Dermis blood vessel endothelial cell (primary cell): ENCODE measurements around the gene MAB21L1. TPM values are rescaled to one million over a fixed set of nuclear protein-coding genes. Genes with fewer than 3 reads are reported as not detected.
A peak's percentile ranks its signal among the peaks of the same experiment; 100 is the strongest.

Source experiments
- DNase-seq: peaks from one replicate; pipeline ENCODE4 v3.0.0; 2010
- total RNA-seq: library from RNA; depleted of rRNA; stranded (reverse); fragments of >200 nt; gene quantifications from 2 replicates; pipeline ENCODE4 v1.2.3, GENCODE V29; 2014

MAB21L1 gene
- 0.17 TPM in 1 of 2 replicates, not detected in the other for total RNA-seq

- DNase-seq: peak; percentile 14
These were observed at the start of gene MAB21L1 for GRCh38 chr13:35475960-35476943. Gene MAB21L1 (minus strand): TSS chr13:35476689. CDS start chr13:35476138, 551 bp downstream.

DNA sequence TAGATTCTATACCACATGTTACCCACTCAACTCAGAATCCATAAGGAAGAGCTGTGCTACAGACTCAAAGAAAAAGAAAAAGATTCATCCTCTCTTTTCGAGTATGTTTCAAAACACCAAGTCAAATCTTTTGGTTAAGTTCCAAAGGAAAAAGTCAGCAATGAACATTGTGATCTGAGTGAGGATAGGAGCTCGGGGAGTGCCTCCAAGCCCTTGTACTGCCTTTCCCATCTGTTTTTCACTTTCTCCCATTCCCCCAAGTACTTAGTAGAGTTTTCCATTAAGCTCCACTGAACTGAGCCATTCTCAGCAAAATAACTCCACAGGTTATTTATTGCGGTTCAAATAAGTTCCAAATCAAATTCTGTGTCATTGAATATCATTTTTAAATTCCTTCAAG, 47.7 kb upstream of the MAB21L1 start:
- no peak for DNase-seq

DNA sequence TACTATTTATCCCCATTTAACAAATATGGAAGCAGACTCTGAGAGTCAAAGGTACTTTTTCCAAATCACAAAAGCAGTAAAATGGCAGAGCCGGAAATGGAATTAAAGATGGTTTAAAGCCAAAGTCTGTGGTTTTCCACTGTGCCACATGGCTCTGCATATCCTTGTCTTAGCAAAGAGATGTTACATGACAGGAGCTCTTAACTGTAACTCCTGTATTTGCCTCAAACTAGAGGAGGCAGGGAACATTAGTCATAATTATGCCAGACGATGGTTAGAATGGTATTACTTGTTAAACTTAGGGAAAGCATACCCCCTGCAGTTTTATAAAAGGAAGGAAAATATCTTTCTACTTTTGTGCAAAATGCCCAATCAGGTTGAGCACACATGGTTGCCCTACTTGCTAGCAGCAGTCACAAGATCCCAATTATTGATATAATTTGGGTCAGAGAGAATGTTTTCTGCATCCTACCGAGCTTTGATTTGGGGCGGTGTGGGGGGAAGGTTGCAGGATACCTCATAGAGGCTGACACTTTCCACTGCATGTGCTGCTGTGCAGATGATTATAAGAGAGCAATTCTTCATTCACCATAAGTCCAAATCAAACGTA, 42.0 kb upstream of the MAB21L1 start:
- DNase-seq: no peak

- DNase-seq: no peak
These were observed 38.5 kb upstream of the MAB21L1 start for GRCh38 chr13:35514801-35515502.

GRCh38 chr13:35514061-35514477, 37.6 kb upstream of the MAB21L1 start:
- DNase-seq: no peak

- DNase-seq: no peak
These were observed 35.9 kb upstream of the MAB21L1 start for GRCh38 chr13:35512271-35512920.

DNA sequence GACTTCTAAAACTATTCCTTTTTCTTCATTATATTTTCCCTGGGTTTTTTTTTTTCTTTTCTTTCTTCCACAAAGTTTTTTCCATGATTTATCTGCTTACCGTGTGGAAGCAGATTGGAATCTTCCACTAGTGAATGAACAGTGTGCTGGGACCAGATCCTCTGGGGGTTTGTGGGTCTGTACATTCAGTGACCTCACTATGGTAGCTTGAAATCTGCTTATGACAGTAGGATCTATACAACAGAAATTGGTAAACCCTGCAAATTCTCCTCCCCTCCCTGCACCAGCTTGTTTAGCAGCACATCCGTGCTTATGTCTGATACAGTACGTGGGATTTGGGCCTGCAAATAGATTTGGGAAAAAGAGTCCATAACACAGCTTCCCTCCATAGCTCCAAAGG, 26.0 kb upstream of the MAB21L1 start:
- DNase-seq: no peak

DNA sequence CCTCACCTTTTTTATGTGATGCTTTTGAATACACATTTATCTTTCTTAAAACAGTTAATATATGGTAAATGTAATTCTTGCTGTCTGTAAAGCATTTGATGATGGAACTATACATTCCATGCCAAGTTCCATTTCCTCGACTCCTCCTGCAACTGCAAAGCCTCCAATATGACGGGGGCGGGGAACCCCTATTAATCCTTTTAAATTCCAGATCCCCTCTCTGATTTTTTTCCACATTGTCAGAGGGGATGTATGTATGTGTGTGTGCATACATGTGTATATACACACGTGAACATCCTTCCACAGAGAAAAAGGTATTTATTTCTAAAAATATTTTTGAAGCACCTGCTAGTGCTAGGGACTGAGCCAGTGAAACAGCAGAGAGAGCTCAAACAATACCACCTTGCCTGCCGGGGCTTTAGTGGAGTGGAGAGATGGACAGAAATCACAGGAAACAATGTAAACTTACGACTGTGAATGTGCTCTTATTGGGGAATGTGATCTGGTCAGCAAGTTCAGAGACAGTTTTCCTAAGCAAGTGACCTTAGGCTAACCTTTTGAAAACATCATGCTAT, 25.3 kb upstream of the MAB21L1 start:
- no peak for DNase-seq

GRCh38 chr13:35500144-35500543, 23.7 kb upstream of the MAB21L1 start:
- DNase-seq: no peak

GRCh38 chr13:35499676-35500075, 23.2 kb upstream of the MAB21L1 start:
- DNase-seq: no peak

GRCh38 chr13:35499196-35499662, 22.7 kb upstream of the MAB21L1 start:
- no peak for DNase-seq

DNA sequence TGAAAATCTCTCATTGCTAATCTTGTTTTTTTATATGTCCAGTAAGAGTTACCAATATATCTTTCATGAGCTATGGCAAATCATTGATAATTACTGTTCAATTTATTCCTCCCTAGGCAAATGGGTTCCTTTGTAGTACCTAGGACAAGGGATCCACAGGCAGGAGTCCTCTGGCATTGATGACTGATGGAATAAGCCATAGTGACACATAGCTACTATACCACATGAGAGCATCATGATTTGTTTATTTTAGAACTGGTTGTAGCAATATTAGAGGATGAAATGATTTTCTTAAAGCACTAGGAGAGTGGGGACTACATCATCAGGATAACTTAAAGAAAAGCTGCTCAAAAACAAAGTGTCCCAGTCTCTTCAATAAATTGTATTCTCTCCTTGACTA, 21.7 kb upstream of the MAB21L1 start:
- no peak for DNase-seq

DNA sequence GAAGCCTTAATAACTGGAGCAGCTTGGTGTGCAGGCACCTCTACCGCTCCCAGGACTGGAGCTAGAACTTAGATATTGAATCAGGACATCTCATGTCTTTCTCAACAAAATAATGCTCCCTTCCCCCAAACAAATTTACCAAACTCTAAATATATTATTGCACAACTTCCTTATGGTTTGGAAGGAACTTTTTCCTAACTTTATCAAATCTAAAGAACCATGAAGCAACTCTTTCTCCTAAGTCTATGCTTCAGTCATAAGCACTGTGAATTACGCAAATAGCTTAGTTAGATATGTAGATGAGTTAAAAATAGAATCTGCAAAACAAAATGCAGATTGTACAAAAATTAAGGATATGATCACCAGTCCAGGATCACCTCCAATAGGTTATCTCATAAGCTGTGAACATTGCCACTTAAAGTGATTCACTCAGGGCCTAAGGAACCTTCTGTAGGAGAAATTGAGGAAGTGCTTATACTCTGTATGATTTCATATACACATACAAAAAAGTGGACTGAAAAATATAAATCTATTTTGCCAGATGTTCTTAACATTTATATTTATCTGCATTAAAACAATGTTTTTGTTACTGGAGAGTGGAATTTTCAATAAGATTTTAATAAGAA, 20.4 kb upstream of the MAB21L1 start:
- no peak for DNase-seq

DNA sequence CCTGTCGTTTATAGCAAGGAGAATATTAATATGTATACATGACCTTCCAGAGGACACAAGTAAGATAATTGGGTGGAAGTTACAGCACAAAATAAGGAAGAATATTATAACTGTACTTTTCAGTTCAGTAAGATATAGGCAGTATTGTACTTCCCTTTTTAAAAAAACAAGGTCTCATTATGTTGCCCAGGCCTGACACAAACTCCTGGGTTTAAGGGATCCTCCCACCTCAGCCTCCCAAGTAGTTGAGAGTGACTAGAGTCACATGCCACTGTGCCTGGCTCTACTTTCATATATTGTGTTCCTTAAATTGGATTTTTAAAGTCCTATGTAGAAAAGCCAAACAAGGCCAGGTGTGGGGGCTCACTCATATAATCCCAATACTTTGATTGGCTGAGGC, 19.5 kb upstream of the MAB21L1 start:
- DNase-seq: no peak

DNA sequence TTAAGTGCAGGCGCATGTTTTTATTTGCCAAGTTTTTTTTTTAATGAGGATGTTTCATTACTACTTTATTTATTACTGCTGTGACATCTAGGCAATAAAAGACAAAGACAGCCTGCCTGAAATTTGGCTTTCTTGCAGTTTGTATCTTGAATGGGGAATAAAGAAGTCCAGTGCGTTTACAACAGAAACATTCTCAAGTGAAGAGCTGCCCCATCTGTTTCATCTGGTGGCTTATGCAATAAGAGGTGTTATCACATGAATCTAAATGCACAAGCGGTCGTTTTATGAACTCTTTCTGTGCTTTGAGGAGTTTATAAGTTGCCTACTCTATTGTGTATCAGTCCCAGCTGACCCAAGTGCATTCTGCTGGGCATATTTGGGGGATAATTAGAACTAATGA, 12.6 kb upstream of the MAB21L1 start:
- no peak for DNase-seq

GRCh38 chr13:35485424-35485823, 8.9 kb upstream of the MAB21L1 start:
- no peak for DNase-seq

- DNase-seq: no peak
These were observed 7.9 kb upstream of the MAB21L1 start for GRCh38 chr13:35484384-35484783.

DNA sequence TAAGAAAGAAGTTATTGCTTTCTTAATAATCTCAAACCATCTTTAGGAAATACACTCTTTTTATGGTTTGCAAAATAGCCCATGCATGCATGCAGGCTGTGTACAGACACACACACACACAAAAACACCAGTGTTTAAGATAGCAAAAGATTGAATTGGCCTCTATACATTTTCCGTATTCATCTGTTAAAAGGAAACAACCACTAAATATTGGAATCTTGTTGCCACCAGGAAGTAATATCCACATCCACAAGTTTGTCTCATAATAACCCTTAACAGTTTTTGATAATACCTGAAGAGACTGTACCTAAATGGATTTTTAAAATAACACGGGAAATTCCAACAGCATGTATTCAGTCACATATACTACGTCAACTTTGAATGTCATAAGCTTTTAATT, 7.3 kb upstream of the MAB21L1 start:
- DNase-seq: no peak

GRCh38 chr13:35482527-35482926, 6.0 kb upstream of the MAB21L1 start:
- no peak for DNase-seq

DNA sequence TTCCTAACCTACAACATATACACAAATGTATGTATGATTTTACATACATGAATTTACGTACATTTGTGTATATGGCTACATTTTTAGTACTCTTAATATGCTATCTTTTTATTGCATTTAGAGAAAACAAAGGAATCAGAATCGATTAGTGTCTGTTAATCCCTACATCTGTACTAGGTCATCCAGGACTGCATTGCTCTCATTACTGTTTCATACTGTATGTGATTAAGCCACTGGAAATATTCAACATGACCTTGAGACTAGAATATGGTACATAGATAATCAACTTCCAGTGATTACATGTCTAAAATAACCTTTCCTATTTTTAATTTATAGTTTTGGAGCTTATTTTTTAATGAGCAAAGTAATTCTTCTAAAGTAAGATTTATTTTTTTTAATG, 5.3 kb upstream of the MAB21L1 start:
- no peak for DNase-seq

GRCh38 chr13:35480346-35480745, 3.9 kb upstream of the MAB21L1 start:
- no peak for DNase-seq

GRCh38 chr13:35479706-35480105, 3.2 kb upstream of the MAB21L1 start:
- no peak for DNase-seq
